ENCODE data around the gene OOSP4B.
"Not testable (repeated sequence)": the region's sequence is repeated elsewhere in the genome, so short reads cannot be mapped to it uniquely, and the experiment has no call there.

OOSP4B gene

GRCh38 chr11:60016881-60017280 is at the start of gene OOSP4B:
Gene OOSP4B (plus strand): TSS chr11:60017181.
- DNase-seq (ENCODE audit: extremely low spot score): no peak
- POLR2A ChIA-PET: no interaction called here
- TF ChIP-seq ARNT (IDR thresholded peaks at IDR 0.05) (no peak), HDGF (IDR thresholded peaks at IDR 0.05; ENCODE audit: borderline replicate concordance) (no peak), PKNOX1 (IDR thresholded peaks at IDR 0.05) (no peak), TARDBP (IDR thresholded peaks at IDR 0.05) (no peak), FOXA1 (IDR thresholded peaks at IDR 0.05) (no peak), CTBP1 (IDR thresholded peaks at IDR 0.05; ENCODE audit: borderline replicate concordance) (no peak), L3MBTL2 (conservative IDR thresholded peaks at IDR 0.05) (no peak), ZNF384 (IDR thresholded peaks at IDR 0.05) (no peak), LEF1 (IDR thresholded peaks at IDR 0.05; ENCODE audit: borderline replicate concordance) (no peak), BHLHE40 (IDR thresholded peaks at IDR 0.05; ENCODE audit: borderline replicate concordance) (no peak), SP1 (IDR thresholded peaks at IDR 0.05) (no peak), FOXM1 (IDR thresholded peaks at IDR 0.05; ENCODE audit: borderline replicate concordance) (no peak), SUZ12 (IDR thresholded peaks at IDR 0.05) (no peak), FOXK2 (IDR thresholded peaks at IDR 0.05) (no peak), NFRKB (IDR thresholded peaks at IDR 0.05) (no peak), ELF4 (IDR thresholded peaks at IDR 0.05) (no peak)
- CTCF ChIA-PET: no interaction called here

GRCh38 chr11:59967677-59968394 is 49.1 kb upstream of the OOSP4B start:
- ChIA-PET POLR2A (no interaction called here), CTCF (no interaction called here)
- DNase-seq (ENCODE audit: extremely low spot score): no peak
- no peak for TF ChIP-seq ZNF384 (IDR thresholded peaks at IDR 0.05)
- TF ChIP-seq SUZ12 (IDR thresholded peaks at IDR 0.05): no peak
- TF ChIP-seq SP1 (IDR thresholded peaks at IDR 0.05): no peak
- TF ChIP-seq LEF1 (IDR thresholded peaks at IDR 0.05; ENCODE audit: borderline replicate concordance): no peak
- TF ChIP-seq ARNT (IDR thresholded peaks at IDR 0.05): no peak
- no peak for TF ChIP-seq CTBP1 (IDR thresholded peaks at IDR 0.05; ENCODE audit: borderline replicate concordance)
- TF ChIP-seq FOXM1 (IDR thresholded peaks at IDR 0.05; ENCODE audit: borderline replicate concordance): no peak

GRCh38 chr11:59968395-59968783 is 48.6 kb upstream of the OOSP4B start:
- POLR2A ChIA-PET: no interaction called here
- TF ChIP-seq HDGF (IDR thresholded peaks at IDR 0.05; ENCODE audit: borderline replicate concordance) (no peak), LEF1 (IDR thresholded peaks at IDR 0.05; ENCODE audit: borderline replicate concordance) (no peak), NFRKB (IDR thresholded peaks at IDR 0.05) (no peak), BHLHE40 (IDR thresholded peaks at IDR 0.05; ENCODE audit: borderline replicate concordance) (no peak)
- CTCF ChIA-PET: no interaction called here
- DNase-seq (ENCODE audit: extremely low spot score): no peak

GRCh38 chr11:59973097-59973496 is 43.9 kb upstream of the OOSP4B start:
- ChIA-PET POLR2A (no interaction called here), CTCF (no interaction called here)
- TF ChIP-seq ZNF384 (IDR thresholded peaks at IDR 0.05): no peak
- no peak for TF ChIP-seq CTBP1 (IDR thresholded peaks at IDR 0.05; ENCODE audit: borderline replicate concordance)
- no peak for TF ChIP-seq FOXK2 (IDR thresholded peaks at IDR 0.05)
- TF ChIP-seq ELF4 (IDR thresholded peaks at IDR 0.05): no peak
- TF ChIP-seq SP1 (IDR thresholded peaks at IDR 0.05): no peak
- no peak for TF ChIP-seq BHLHE40 (IDR thresholded peaks at IDR 0.05; ENCODE audit: borderline replicate concordance)
- TF ChIP-seq LEF1 (IDR thresholded peaks at IDR 0.05; ENCODE audit: borderline replicate concordance): no peak
- no peak for TF ChIP-seq TARDBP (IDR thresholded peaks at IDR 0.05)
- no peak for TF ChIP-seq HDGF (IDR thresholded peaks at IDR 0.05; ENCODE audit: borderline replicate concordance)
- TF ChIP-seq SUZ12 (IDR thresholded peaks at IDR 0.05): no peak
- no peak for TF ChIP-seq ARNT (IDR thresholded peaks at IDR 0.05)
- no peak for TF ChIP-seq NFRKB (IDR thresholded peaks at IDR 0.05)
- TF ChIP-seq FOXM1 (IDR thresholded peaks at IDR 0.05; ENCODE audit: borderline replicate concordance): no peak
- no peak for TF ChIP-seq FOXA1 (IDR thresholded peaks at IDR 0.05)
- no peak for TF ChIP-seq L3MBTL2 (conservative IDR thresholded peaks at IDR 0.05)
- no peak for TF ChIP-seq PKNOX1 (IDR thresholded peaks at IDR 0.05)
- DNase-seq (ENCODE audit: extremely low spot score): no peak

GRCh38 chr11:59981106-59981770 is 35.7 kb upstream of the OOSP4B start:
- no peak for DNase-seq (ENCODE audit: extremely low spot score)
- no peak for TF ChIP-seq SUZ12 (IDR thresholded peaks at IDR 0.05)
- no peak for TF ChIP-seq FOXA1 (IDR thresholded peaks at IDR 0.05)
- no peak for TF ChIP-seq ARNT (IDR thresholded peaks at IDR 0.05)
- no peak for TF ChIP-seq FOXK2 (IDR thresholded peaks at IDR 0.05)
- TF ChIP-seq FOXM1 (IDR thresholded peaks at IDR 0.05; ENCODE audit: borderline replicate concordance): no peak
- no peak for TF ChIP-seq ZNF384 (IDR thresholded peaks at IDR 0.05)
- TF ChIP-seq HDGF (IDR thresholded peaks at IDR 0.05; ENCODE audit: borderline replicate concordance): no peak
- TF ChIP-seq PKNOX1 (IDR thresholded peaks at IDR 0.05): no peak
- TF ChIP-seq BHLHE40 (IDR thresholded peaks at IDR 0.05; ENCODE audit: borderline replicate concordance): no peak
- TF ChIP-seq CTBP1 (IDR thresholded peaks at IDR 0.05; ENCODE audit: borderline replicate concordance): no peak
- CTCF ChIA-PET: no interaction called here
- POLR2A ChIA-PET: no interaction called here

- POLR2A ChIA-PET; DNase-seq (ENCODE audit: extremely low spot score); CTCF ChIA-PET: not testable (repeated sequence)
Measured at GRCh38 chr11:59982037-59982436, 34.9 kb upstream of the OOSP4B start.

All from HEK293T (cell line).